NCI-H187 (cell line): Measurements from ENCODE around the gene ADO.
"Not testable (repeated sequence)": the region's sequence is repeated elsewhere in the genome, so short reads cannot be mapped to it uniquely, and the experiment has no call there.

Source experiments
- DNase-seq, 2 experiments: peaks; one replicate each; lab custom pipeline; 2025; lab: John Stamatoyannopoulos, UW

ADO gene

GRCh38 chr10:62804356-62805230 is at the start of gene ADO:
TSS of gene ADO (plus strand) at chr10:62804720. CDS start at chr10:62805060, 340 bp downstream.
- DNase-seq, result peak; percentile 31 to 51

GRCh38 chr10:62754963-62755362 is 49.6 kb upstream of the ADO start:
- DNase-seq, result no peak

- no peak for DNase-seq
Observed at GRCh38 chr10:62755662-62756653, 48.6 kb upstream of the ADO start.

- no peak for DNase-seq
Observed at GRCh38 chr10:62759599-62760175, 44.8 kb upstream of the ADO start.

- DNase-seq, result no peak
Observed at GRCh38 chr10:62760401-62760800, 44.1 kb upstream of the ADO start.

GRCh38 chr10:62761115-62761514 is 43.4 kb upstream of the ADO start:
- no peak for DNase-seq

GRCh38 chr10:62763155-62763554 is 41.4 kb upstream of the ADO start:
- DNase-seq, result no peak

- no peak for DNase-seq
Observed at GRCh38 chr10:62764011-62764410, 40.5 kb upstream of the ADO start.

GRCh38 chr10:62765726-62766125 is 38.8 kb upstream of the ADO start:
- no peak for DNase-seq

- DNase-seq, result no peak
Observed at GRCh38 chr10:62766386-62766785, 38.1 kb upstream of the ADO start.

GRCh38 chr10:62769574-62770242 is 34.8 kb upstream of the ADO start:
- no peak for DNase-seq

GRCh38 chr10:62772186-62772974 is 32.1 kb upstream of the ADO start:
- DNase-seq, result no peak

GRCh38 chr10:62778125-62778524 is 26.4 kb upstream of the ADO start:
- no peak for DNase-seq

GRCh38 chr10:62779487-62780248 is 24.9 kb upstream of the ADO start:
- DNase-seq, result no peak

GRCh38 chr10:62784537-62784936 is 20.0 kb upstream of the ADO start:
- DNase-seq, result not testable (repeated sequence)

GRCh38 chr10:62788285-62788684 is 16.2 kb upstream of the ADO start:
- not testable (repeated sequence) for DNase-seq

- DNase-seq, result no peak
Observed at GRCh38 chr10:62788861-62789467, 15.6 kb upstream of the ADO start.

GRCh38 chr10:62790019-62790555 is 14.4 kb upstream of the ADO start:
- DNase-seq, result no peak

- no peak for DNase-seq
Observed at GRCh38 chr10:62790571-62790970, 13.9 kb upstream of the ADO start.
